LNCAP (cell line): ENCODE results near the gene ZNF718.

Experiments used
- CTCF ChIP-seq: fragments of 450-650 bp; IDR thresholded peaks from 2 replicates; pipeline ENCODE4 v1.5.1; 2017; ENCODE audit warnings: mild to moderate bottlenecking

Gene ZNF718

DNA sequence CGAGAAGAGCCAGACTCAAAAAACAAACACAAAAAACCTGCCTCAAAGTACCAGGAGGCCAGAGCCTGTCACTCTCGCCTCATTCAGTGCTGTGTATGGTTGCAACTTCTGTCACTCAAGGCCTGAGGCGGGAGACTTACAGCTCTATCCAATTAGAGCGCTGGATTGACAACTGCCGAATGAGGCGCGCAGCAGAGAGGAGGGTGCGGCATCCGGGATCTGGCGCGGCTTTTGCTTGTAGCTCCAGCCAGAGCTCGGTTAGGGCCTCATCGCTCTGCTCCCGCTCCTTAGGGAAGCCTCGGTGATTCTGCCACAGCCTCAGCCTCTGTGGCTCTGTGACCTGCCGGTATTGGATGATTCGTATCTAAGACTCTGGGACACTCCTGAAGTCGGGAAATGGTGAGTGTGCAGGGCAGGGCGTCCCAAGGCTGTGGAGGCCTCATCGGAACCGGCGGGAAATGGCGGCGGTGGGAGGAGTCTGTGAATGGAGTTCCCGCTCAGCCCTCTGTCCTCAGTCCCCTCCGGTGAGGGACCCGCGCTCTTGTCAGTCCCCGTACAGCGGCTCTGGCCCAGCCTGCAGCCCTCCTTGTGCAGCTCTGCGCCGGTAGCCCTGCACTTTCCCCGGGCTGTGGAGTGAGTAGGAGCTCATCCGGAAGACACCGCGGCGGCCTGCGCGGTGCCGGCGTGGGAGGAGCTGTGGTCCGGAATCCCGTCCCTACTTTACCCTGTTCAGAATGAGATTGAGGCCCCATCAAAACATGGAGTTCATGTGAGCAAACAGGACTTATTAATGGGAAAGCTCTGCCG lies at the start of gene ZNF718:
TSS of gene ZNF718 (plus strand) at position 227 of the 807 bp plus-strand sequence. CDS start at position 397, 170 bp downstream.
- no peak for TF ChIP-seq CTCF

- TF ChIP-seq CTCF: no peak
Measured at GRCh38 chr4:85951-86350, 38.4 kb upstream of the ZNF718 start.

DNA sequence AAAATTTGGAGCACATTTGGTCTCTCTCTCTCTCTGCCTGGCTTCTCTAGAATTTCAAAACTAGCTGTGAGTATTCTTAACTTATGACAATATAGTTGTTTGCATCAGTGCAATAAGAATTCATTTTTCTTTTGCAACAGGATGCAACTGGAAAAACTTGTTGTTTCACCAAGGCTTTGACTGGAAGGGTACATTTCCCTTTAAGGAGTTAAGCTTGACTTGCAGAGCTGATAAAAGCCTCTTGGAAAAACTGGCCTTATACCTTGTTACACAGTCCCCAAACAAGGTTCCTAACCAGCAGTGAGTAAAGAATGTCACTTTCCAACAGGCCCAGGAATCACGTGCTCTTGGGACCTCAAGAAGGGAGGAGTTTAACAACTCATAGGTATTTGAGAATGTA lies 25.9 kb upstream of the ZNF718 start:
- TF ChIP-seq CTCF: no peak

- TF ChIP-seq CTCF: no peak
Measured at GRCh38 chr4:99863-100262, 24.4 kb upstream of the ZNF718 start.

- TF ChIP-seq CTCF: no peak
Measured at GRCh38 chr4:107083-107443, 17.2 kb upstream of the ZNF718 start.

DNA sequence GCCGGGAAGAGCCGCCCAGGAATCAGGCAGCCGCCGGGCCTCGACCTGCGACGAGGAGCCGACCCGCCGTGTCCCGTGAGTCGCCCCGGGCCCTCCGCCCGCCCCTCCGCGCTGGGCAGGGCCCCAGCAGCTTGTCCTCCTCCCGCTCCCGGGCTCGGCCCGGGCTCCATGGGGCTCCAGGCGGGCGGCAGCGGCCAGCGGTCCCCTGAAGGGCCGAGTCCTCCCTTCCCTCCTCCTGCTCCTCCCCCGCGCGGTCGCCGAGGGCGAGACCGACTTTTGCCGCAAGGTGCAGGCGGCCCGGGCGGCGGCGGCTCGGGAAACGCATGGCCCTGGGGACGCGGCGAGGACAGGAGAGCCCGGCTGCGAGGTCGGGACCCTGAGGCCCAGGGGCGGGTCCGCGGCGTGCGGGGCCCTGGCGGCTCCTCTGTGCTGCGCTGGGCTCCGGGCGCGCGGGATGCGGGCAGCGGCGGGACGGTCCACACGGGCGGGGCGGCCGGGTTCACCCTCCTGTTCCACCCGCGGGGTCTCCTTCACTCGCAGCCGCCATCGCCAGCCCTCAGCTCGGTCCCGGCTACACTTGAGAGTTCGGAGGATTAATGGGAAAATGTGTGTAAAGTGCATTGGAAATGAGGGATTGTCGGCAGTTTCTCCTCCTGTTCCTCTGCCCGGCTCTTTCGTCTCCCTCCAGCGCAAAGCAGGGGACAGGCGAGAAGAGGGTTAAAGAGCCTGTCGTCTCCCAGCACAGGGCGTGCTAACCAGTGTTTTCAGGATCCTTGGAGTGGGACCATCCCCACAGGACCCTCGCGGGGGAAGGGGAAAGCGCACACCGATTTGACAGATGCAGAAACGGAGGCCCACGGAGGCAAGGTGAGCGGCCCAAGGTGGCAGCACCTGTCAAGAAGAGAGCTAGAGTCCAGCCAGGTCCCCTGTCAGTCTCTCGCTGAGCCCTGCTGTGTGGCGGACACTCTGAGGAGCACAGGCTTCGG lies 16.6 kb upstream of the ZNF718 start:
- no peak for TF ChIP-seq CTCF

- no peak for TF ChIP-seq CTCF
Measured at GRCh38 chr4:112771-113170, 11.5 kb upstream of the ZNF718 start.
